Motor neuron (in vitro differentiated cells): Measurements from ENCODE around the gene MEIKIN. TPM values are rescaled to one million over a fixed set of nuclear protein-coding genes. Genes with fewer than 3 reads are reported as not detected.

Source experiments
- ATAC-seq, 8 experiments: fragments of 200-7000 bp; cut with Tn5 transposase; replicated peaks in 6 of 8; 2 replicates each; pipeline ENCODE4 v1.8.0; 2021; ENCODE audit warnings: mild to moderate bottlenecking in 8 of 8, moderate library complexity in 8 of 8
- H3K27ac ChIP-seq, 2 donors: fragments of 250-450 bp; sonication (Bioruptor Pico); 2 replicates each; pipeline ENCODE4 v1.9.0; 2021; ENCODE audit warnings: antibody characterized with exemption in 2 of 2, mild to moderate bottlenecking in 2 of 2, moderate library complexity in 1 of 2
- H3K4me1 ChIP-seq, 2 donors: fragments of 250-450 bp; sonication (Bioruptor Pico); replicated peaks in 1 of 2; 2 replicates each; pipeline ENCODE4 v1.6.1; 2021; ENCODE audit warnings: antibody characterized with exemption in 2 of 2, mild to moderate bottlenecking in 2 of 2, moderate library complexity in 1 of 2
- H3K4me3 ChIP-seq, 5 donors: fragments of 250-450 bp; sonication (Bioruptor Pico); 2 replicates each; pipeline ENCODE4 v1.9.0; 2021; ENCODE audit warnings: antibody characterized with exemption in 5 of 5, mild to moderate bottlenecking in 5 of 5, moderate library complexity in 4 of 5
- WGBS, 10 experiments: fragments of 450-650 bp; shearing (Covaris generic); methylation state at CpG; one replicate each; pipeline ENCODE4 v1.0.0; 2022; 5-methylcytosine and 5-hydroxymethylcytosine counted together
- in situ Hi-C, 9 experiments: fragments of 400-800 bp; cut with MboI; loops; one replicate each; pipeline ENCODE4 v1.15.0; 2021; ENCODE audit warnings: low sequenced_read_pairs in 9 of 9, low pct_unique_long_range_greater_than_20kb in 2 of 9; ENCODE audit not compliant: unreplicated experiment in 9 of 9
- total RNA-seq, 8 experiments: library from RNA; unstranded; fragments of 300-600 nt; gene quantifications; 2 replicates each; pipeline versions ENCODE4 v1.2.3 to v1.2.4, GENCODE V29; 2022

The MEIKIN gene
- not detected for total RNA-seq

- in situ Hi-C loops: no loop called here
- peak in 3 of 8 experiments; percentile 74 to 99 (median 96) for ATAC-seq
- Histone ChIP-seq H3K4me1 (no peaks in the 10 kb centered on the region), H3K27ac (no peak within 1 kb of the TSS), H3K4me3 (no peak within 1 kb of the TSS)
- 36 to 97% (median 93%) methylated on average over 3 to 9 of the region's 24 CpGs; no CpG with 5 or more reads in 5 of the 10 experiments for WGBS, 10 experiments
These were observed at the start of gene MEIKIN for GRCh38 chr5:131945551-131946168. Gene MEIKIN (minus strand): TSS chr5:131945663. CDS start chr5:131945505, 158 bp downstream.

DNA sequence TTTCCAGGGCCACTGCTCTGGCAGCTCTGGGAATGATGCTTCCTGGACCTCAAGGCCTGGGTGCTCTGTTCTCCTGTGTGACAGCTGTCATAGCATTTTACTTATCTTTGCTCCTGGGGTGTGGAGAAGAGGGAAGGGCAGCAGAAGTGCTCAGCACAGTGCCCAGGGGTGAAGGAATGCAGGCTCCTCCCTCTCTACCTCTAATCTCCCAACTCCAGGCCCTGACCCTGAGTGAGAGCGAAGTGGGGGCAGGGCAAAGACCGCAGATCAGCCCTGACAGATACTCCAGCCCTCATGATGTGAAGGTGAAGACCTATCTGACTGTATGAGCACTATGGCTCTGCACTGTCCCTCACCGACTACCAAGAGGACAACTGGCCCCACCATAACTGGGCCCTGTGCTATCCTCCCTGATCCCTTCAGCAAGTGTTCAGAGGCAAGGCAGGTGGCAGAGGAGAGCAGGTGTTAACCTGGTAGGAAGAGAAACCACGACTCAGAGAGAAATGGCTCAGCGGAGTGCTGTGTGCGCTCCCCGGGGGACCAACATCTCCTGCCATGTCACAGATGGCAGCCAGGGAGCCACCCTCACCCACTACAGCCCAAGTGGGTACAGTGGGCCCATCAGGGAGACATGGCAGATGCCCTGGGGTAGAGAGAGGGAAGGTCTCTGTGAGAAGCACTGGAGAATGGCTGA is 49.2 kb upstream of the MEIKIN start:
- Histone ChIP-seq H3K27ac (no peak overlapping the region), H3K4me1 (peaks cover 4 to 7% of the 10 kb centered on the region in 2 donors), H3K4me3 (no peak overlapping the region)
- in situ Hi-C loops: no loop called here
- no peak for ATAC-seq
- 40 to 100% (median 71%) methylated on average over 1 of the region's 7 CpGs; no CpG with 5 or more reads in 6 of the 10 experiments for WGBS, 10 experiments

DNA sequence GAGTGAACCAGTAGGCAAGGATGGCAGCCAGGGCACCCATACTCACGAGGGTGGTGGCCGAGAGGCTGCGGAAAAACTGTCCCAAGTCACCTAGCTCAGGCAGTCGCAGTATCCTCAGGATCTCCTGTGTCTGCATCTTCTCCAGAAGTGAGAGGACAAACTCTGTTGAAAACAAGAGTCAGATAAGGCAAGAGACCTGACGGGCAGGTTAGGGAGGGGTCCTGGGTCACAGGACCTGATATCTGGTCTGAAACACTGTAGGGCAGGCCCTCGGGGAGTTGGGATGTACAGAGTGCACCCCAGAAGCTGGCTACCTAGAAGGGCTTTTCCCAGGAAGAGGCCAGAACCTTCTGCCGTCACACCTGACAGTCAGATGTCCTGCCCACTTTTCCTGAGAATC is 48.6 kb upstream of the MEIKIN start:
- no peak overlapping the region for H3K4me3 ChIP-seq
- 57 to 100% (median 60%) methylated on average over 1 to 3 of the region's 7 CpGs; no CpG with 5 or more reads in 5 of the 10 experiments for WGBS, 10 experiments
- no peak overlapping the region for H3K27ac ChIP-seq
- no peak for ATAC-seq
- in situ Hi-C loops: no loop called here
- peaks cover 0 to 1% of the 10 kb centered on the region in 2 donors for H3K4me1 ChIP-seq

- H3K4me1 ChIP-seq: no peaks in the 10 kb centered on the region
- in situ Hi-C loops: no loop called here
- ATAC-seq: peak in 1 of 8 experiments; percentile 24
- H3K27ac ChIP-seq: no peak overlapping the region
- WGBS, 10 experiments: 83 to 100% (median 100%) methylated on average over 1 to 3 of the region's 4 CpGs; no CpG with 5 or more reads in 6 of the 10 experiments
- H3K4me3 ChIP-seq: no peak overlapping the region
These were observed 48.2 kb upstream of the MEIKIN start for GRCh38 chr5:131993676-131994075.

GRCh38 chr5:131992370-131992769 is 46.9 kb upstream of the MEIKIN start:
- Histone ChIP-seq H3K4me1 (no peaks in the 10 kb centered on the region), H3K27ac (no peak overlapping the region), H3K4me3 (no peak overlapping the region)
- 30 to 100% (median 72%) methylated on average over 1 to 4 of the region's 5 CpGs; no CpG with 5 or more reads in 2 of the 10 experiments for WGBS, 10 experiments
- in situ Hi-C loops: no loop called here
- peak in 2 of 8 experiments; percentile 45 to 62 for ATAC-seq

GRCh38 chr5:131991593-131992324 is 46.3 kb upstream of the MEIKIN start:
- 38 to 100% (median 49%) methylated on average over 1 to 9 of the region's 10 CpGs; no CpG with 5 or more reads in 4 of the 10 experiments for WGBS, 10 experiments
- in situ Hi-C loops: no loop called here
- no peak overlapping the region for H3K4me3 ChIP-seq
- ATAC-seq: no peak
- no peak overlapping the region for H3K27ac ChIP-seq
- H3K4me1 ChIP-seq: no peaks in the 10 kb centered on the region

- no peak for ATAC-seq
- Histone ChIP-seq H3K27ac (no peak overlapping the region), H3K4me1 (no peaks in the 10 kb centered on the region), H3K4me3 (no peak overlapping the region)
- in situ Hi-C loops: no loop called here
- WGBS, 10 experiments: 50 to 80% (median 60%) methylated on average over 1 to 2 of the region's 13 CpGs; no CpG with 5 or more reads in 7 of the 10 experiments
These were observed 45.3 kb upstream of the MEIKIN start for GRCh38 chr5:131990716-131991115.

DNA sequence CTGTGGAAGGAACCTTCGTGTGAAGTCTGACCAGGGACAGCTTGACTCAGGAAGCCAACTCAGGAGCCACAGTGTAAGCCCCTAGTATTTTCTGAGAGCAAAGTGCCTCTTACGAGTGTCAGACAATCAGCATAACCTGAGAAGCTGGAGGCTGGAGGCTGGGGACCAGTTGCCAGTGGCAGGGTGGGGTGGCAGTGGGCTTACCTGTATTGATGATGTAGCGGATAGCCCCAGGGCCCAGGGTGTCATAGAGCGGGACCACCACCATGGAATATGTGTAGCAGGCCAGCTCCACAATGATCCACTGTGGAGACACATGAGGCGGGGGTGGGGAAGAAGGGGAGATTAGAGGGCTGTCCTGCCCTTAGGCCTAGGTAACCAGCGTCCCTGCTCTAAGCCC is 43.1 kb upstream of the MEIKIN start:
- in situ Hi-C loops: no loop called here
- no peak for ATAC-seq
- Histone ChIP-seq H3K27ac (no peak overlapping the region), H3K4me3 (no peak overlapping the region), H3K4me1 (no peaks in the 10 kb centered on the region)
- WGBS, 10 experiments: 70 to 83% (median 80%) methylated on average over 2 of the region's 6 CpGs; no CpG with 5 or more reads in 7 of the 10 experiments

- ATAC-seq: no peak
- H3K4me3 ChIP-seq: no peak overlapping the region
- 0 to 80% (median 80%) methylated on average over 1 to 2 of the region's 3 CpGs; no CpG with 5 or more reads in 5 of the 10 experiments for WGBS, 10 experiments
- no peak overlapping the region for H3K27ac ChIP-seq
- in situ Hi-C loops: no loop called here
- H3K4me1 ChIP-seq: no peaks in the 10 kb centered on the region
These were observed 41.8 kb upstream of the MEIKIN start for GRCh38 chr5:131987251-131987650.

DNA sequence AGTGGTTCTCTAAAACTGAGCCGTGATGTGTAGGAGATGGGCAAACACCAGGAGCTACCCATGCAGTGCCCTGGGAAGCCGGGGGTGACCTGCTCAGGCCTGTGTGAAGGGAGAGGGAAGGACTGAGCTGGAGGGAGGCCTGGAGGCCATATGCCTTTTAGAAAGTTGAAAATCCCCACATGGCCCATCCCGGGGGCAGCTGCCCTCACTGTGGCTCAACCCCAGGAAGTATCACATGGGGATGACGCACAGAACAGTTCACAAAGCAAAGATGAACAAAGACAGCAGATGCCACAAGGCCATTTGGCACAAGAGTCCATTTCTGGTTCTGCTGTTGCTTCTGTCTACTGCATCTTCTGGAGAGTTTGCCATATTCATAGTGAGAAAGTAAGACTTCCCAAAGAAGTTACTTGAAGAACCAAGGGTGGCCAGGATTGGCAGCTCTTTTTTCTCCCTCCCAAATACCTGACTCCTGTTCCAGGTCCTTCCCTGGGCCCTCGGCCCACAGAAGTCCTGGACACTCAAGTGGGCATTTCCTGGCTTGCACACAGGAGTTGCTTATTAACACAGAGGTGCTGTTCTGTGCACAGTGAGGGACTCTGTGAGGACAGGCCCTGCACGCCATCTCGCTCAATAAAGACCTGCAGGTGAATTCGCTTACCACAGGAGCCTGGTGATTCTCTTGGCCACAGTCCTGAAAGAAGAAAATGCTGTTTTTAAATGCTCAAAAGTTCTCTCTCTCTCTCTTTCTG is 40.9 kb upstream of the MEIKIN start:
- ATAC-seq: no peak
- Histone ChIP-seq H3K27ac (no peak overlapping the region), H3K4me1 (no peaks in the 10 kb centered on the region), H3K4me3 (no peak overlapping the region)
- in situ Hi-C loops: no loop called here
- WGBS, 10 experiments: 63 to 93% (median 80%) methylated on average over 3 to 5 of the region's 8 CpGs; no CpG with 5 or more reads in 6 of the 10 experiments

DNA sequence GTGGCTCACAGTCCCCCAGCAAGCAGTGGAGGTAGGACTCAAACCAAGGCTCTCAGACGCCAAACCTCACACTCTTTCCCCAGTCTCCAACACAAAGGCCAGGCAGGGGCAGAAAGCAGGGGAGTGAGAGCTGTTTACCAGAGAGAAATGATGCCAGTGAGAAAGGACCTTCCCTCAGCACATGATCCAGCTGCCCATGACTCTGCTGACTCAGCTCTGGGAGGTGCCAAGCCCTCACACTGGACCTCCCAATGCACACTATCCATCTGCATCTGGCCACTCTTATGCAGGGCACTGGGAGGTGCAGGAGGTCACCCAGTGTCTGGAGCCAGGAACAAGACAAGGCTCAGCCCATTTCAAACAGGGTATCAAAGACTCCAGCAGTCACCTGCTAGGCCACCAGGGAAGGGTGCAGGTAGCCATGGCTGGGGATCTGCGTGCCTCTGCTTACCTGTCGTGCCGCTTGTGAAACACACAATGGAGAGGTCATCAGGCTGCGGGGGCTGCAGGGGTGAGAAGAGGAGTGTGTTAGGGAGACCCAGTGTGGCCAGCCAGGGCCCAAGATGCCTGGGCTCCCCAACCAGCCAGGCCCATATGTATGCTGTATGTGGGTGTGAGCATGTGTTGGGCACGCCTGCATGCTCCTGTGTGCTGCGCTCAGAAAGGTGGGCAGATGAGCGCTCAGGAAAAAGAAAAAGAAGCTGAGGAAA is 39.6 kb upstream of the MEIKIN start:
- Histone ChIP-seq H3K27ac (no peak overlapping the region), H3K4me1 (no peaks in the 10 kb centered on the region), H3K4me3 (no peak overlapping the region)
- WGBS, 10 experiments: 89 to 100% (median 100%) methylated on average over 2 to 5 of the region's 8 CpGs; no CpG with 5 or more reads in 5 of the 10 experiments
- peak in 6 of 8 experiments; percentile 33 to 91 (median 76) for ATAC-seq
- in situ Hi-C loops: no loop called here

DNA sequence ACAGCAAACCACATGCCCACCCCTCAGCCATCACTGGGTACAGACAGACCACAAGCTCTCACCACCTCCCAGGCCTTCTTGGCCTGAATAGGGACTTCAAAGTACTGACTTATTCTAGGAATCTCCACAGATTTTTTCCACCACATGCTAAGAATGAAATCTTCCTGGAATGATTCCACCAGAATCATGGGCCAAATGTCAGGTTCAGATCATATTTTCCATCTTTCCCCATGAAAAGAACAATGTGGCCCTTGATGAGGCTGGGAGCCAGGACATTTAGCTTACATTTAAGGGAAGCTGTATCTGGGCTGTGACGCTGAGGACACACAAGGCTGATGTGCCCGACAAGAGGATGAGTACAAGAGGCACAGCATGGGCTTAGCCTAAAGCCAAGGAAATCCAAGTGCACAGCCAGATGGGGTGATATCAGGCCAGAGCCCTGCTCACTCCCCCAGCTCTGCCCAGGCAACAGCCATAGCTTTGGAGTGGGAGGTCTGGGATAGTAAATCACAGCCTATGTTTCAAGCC is 37.8 kb upstream of the MEIKIN start:
- 0 to 100% (median 46%) methylated on average over 1 to 2 of the region's 2 CpGs; no CpG with 5 or more reads in 4 of the 10 experiments for WGBS, 10 experiments
- Histone ChIP-seq H3K4me3 (no peak overlapping the region), H3K4me1 (no peaks in the 10 kb centered on the region), H3K27ac (no peak overlapping the region)
- in situ Hi-C loops: no loop called here
- ATAC-seq: no peak
